ENCODE measurements around the gene RAB25. TPM values are rescaled to one million over a fixed set of nuclear protein-coding genes. Genes with fewer than 3 reads are reported as not detected.

RAB25 gene
- total and polyA plus RNA-seq, 2 of the 13 experiments (the other 11 are each of a cell fraction or from before 2014, with no cell fraction given) = 0.20 to 0.22 TPM

- TF ChIP-seq GLI4 (CRISPR knock-in tag; IDR thresholded peaks at IDR 0.05; ENCODE audit: borderline replicate concordance) = no peak
- no peak for TF ChIP-seq ZIK1 (CRISPR knock-in tag; IDR thresholded peaks at IDR 0.05; ENCODE audit: borderline replicate concordance, low read depth)
- TF ChIP-seq KLF9 (CRISPR knock-in tag; IDR thresholded peaks at IDR 0.05; ENCODE audit: low read depth) = no peak
- 0 out of 2 replicates have a peak, but pooled peaks have one; percentile 25 for TF ChIP-seq MLX (CRISPR knock-in tag; IDR thresholded peaks at IDR 0.05)
- TF ChIP-seq ONECUT2 (CRISPR knock-in tag; IDR thresholded peaks at IDR 0.05) = no peak
- TF ChIP-seq GMEB2 (CRISPR knock-in tag; IDR thresholded peaks at IDR 0.05; ENCODE audit: low read depth) = no peak
- TF ChIP-seq ZNF747 (CRISPR knock-in tag; IDR thresholded peaks at IDR 0.05; ENCODE audit: borderline replicate concordance) = peak; percentile 88; the same call in 1 of the 2 replicates
- no peak for TF ChIP-seq ZNF256 (CRISPR knock-in tag; conservative IDR thresholded peaks at IDR 0.05)
- TF ChIP-seq ATRX (CRISPR knock-in tag; IDR thresholded peaks at IDR 0.05; ENCODE audit: borderline replicate concordance) = no peak
- TF ChIP-seq ZNF782 (CRISPR knock-in tag; IDR thresholded peaks at IDR 0.05; ENCODE audit: borderline replicate concordance) = no peak
- TF ChIP-seq ZNF207 (IDR thresholded peaks at IDR 0.05; ENCODE audit: borderline replicate concordance) = no peak
- TF ChIP-seq FOXO1 (CRISPR knock-in tag; IDR thresholded peaks at IDR 0.05) = peak; percentile 9; the same call in 1 of the 2 replicates
- TF ChIP-seq PRDM4 (CRISPR knock-in tag; IDR thresholded peaks at IDR 0.05; ENCODE audit: borderline replicate concordance) = no peak
- TF ChIP-seq ZFX (CRISPR knock-in tag; IDR thresholded peaks at IDR 0.05; ENCODE audit: low read depth) = peak; percentile 87
- peak; percentile 64 for TF ChIP-seq YEATS4 (CRISPR knock-in tag; IDR thresholded peaks at IDR 0.05; ENCODE audit: borderline replicate concordance)
- peak; percentile 91 for TF ChIP-seq SAP130 (CRISPR knock-in tag; IDR thresholded peaks at IDR 0.05; ENCODE audit: low read depth)
- peak; percentile 50; the same call in 1 of the 2 replicates for TF ChIP-seq SRY (CRISPR knock-in tag; IDR thresholded peaks at IDR 0.05)
- no peak for TF ChIP-seq ZNF564 (CRISPR knock-in tag; IDR thresholded peaks at IDR 0.05)
- 0 out of 2 replicates have a peak, but pooled peaks have one; percentile 27 for TF ChIP-seq DDIT3 (CRISPR knock-in tag; IDR thresholded peaks at IDR 0.05)
- TF ChIP-seq ZEB1 (IDR thresholded peaks at IDR 0.05; ENCODE audit: insufficient replicate concordance, low read depth) = peak; percentile 92
- TF ChIP-seq ZNF891 (CRISPR knock-in tag; IDR thresholded peaks at IDR 0.05) = no peak
- no peak for TF ChIP-seq RFX3 (CRISPR knock-in tag; IDR thresholded peaks at IDR 0.05)
- TF ChIP-seq YY1 (IDR thresholded peaks at IDR 0.05; ENCODE audit: insufficient read depth, insufficient replicate concordance, low read depth, low read length) = no peak
- TF ChIP-seq ATM (IDR thresholded peaks at IDR 0.05; ENCODE audit: borderline replicate concordance) = no peak
- peak in 1 of 2 experiments; percentile 71; a peak in 2 of 4 replicates for TF ChIP-seq POLR2A (IDR thresholded peaks at IDR 0.05; ENCODE audit: insufficient read depth in 1 of 2, low read depth in 2 of 2, low read length in 2 of 2)
- no peak for TF ChIP-seq BCL3 (CRISPR knock-in tag; IDR thresholded peaks at IDR 0.05)
Measured at GRCh38 chr1:156118177-156118868, 57.4 kb downstream of the RAB25 start (continued).
